IMR-90 (cell line): Measurements from ENCODE around the gene WDR27. TPM values are rescaled to one million over a fixed set of nuclear protein-coding genes. Genes with fewer than 3 reads are reported as not detected.

Source experiments
- ATAC-seq: fragments of 200-7000 bp; cut with Tn5 transposase; 2 replicates; pipeline ENCODE4 v1.9.1; 2020; ENCODE audit warnings: low read depth, mild to moderate bottlenecking, moderate library complexity
- BruUV-seq: library from RNA; stranded (reverse); fragments of 400-500 nt; replicated peaks from 2 replicates; lab custom pipeline; 2021; lab: Mats Ljungman, UMichigan
- CTCF ChIA-PET: fragments of 300-600 bp; formaldehyde crosslinking; extraction: SDS; loops from one replicate; lab custom pipeline; 2021; ENCODE audit warnings: antibody characterized with exemption; lab: Yijun Ruan, JAX
- POLR2A ChIA-PET: fragments of 300-600 bp; sonication (Branson Sonifier 250); formaldehyde crosslinking; loops from one replicate; lab custom pipeline; 2022; ENCODE audit warnings: antibody characterized with exemption; ENCODE audit not compliant: unreplicated experiment; lab: Charles Lee
- DNase-seq: peaks from one replicate; pipeline ENCODE4 v3.0.0; 2013
- H2AFZ ChIP-seq: replicated peaks from 2 replicates; pipeline ENCODE3; 2013; ENCODE audit warnings: low read length, mild to moderate bottlenecking; ENCODE audit not compliant: poor library complexity
- H2AK5ac ChIP-seq: 2 replicates; pipeline ENCODE4 v1.6.1; 2013; ENCODE audit warnings: low read depth, low read length, inconsistent platforms
- H2AK9ac ChIP-seq: replicated peaks from 2 replicates; pipeline ENCODE3; 2013; ENCODE audit warnings: mild to moderate bottlenecking, low read depth, low read length, moderate library complexity; ENCODE audit not compliant: poor library complexity
- H2BK120ac ChIP-seq: 2 replicates; pipeline ENCODE4 v1.6.1; 2013; ENCODE audit warnings: low read depth, low read length, inconsistent platforms
- H2BK15ac ChIP-seq: 3 replicates; pipeline ENCODE4 v1.6.1; 2013; ENCODE audit warnings: low read depth, low read length, inconsistent platforms
- H2BK20ac ChIP-seq: 2 replicates; pipeline ENCODE4 v1.6.1; 2013; ENCODE audit warnings: low read depth, mild to moderate bottlenecking, inconsistent platforms, low read length, moderate library complexity
- H2BK5ac ChIP-seq: 2 replicates; pipeline ENCODE4 v1.6.1; 2013; ENCODE audit warnings: mild to moderate bottlenecking, low read depth, low read length, inconsistent platforms; ENCODE audit not compliant: poor library complexity, severe bottlenecking
- H3K14ac ChIP-seq: replicated peaks from 2 replicates; pipeline ENCODE4 v1.6.1; 2013; ENCODE audit warnings: low read depth, low read length, inconsistent platforms
- H3K18ac ChIP-seq: 2 replicates; pipeline ENCODE4 v1.6.1; 2013; ENCODE audit warnings: low read depth, low read length, control low read depth
- H3K23ac ChIP-seq: 2 replicates; pipeline ENCODE4 v1.6.1; 2013; ENCODE audit warnings: low read depth, low read length, inconsistent platforms
- H3K27ac ChIP-seq: 2 replicates; pipeline ENCODE4 v1.5.1; 2013; ENCODE audit warnings: mild to moderate bottlenecking, control low read depth, low read length; ENCODE audit not compliant: insufficient read depth
- H3K27me3 ChIP-seq: 2 replicates; pipeline ENCODE4 v1.6.1; 2013; ENCODE audit warnings: low read length; ENCODE audit not compliant: control insufficient read depth, insufficient read depth
- H3K36me3 ChIP-seq: 2 replicates; pipeline ENCODE4 v1.6.1; 2013; ENCODE audit warnings: low read length, mixed read lengths; ENCODE audit not compliant: control insufficient read depth, insufficient read depth
- H3K4ac ChIP-seq: 2 replicates; pipeline ENCODE4 v1.6.1; 2013; ENCODE audit warnings: low read depth, low read length, inconsistent platforms
- H3K4me1 ChIP-seq: 2 replicates; pipeline ENCODE4 v1.6.1; 2013; ENCODE audit warnings: low read length, mixed read lengths; ENCODE audit not compliant: control insufficient read depth, insufficient read depth
- H3K4me2 ChIP-seq: 2 replicates; pipeline ENCODE4 v1.6.1; 2013; ENCODE audit warnings: low read depth, mild to moderate bottlenecking, control low read depth, low read length, moderate library complexity
- H3K4me3 ChIP-seq: 2 replicates; pipeline ENCODE4 v1.5.1; 2013; ENCODE audit warnings: low read depth, mild to moderate bottlenecking, control low read depth, low read length, moderate library complexity; ENCODE audit not compliant: insufficient read depth
- H3K56ac ChIP-seq: 2 replicates; pipeline ENCODE4 v1.6.1; 2013; ENCODE audit warnings: low read length, inconsistent platforms; ENCODE audit not compliant: insufficient read depth; ENCODE audit errors: extremely low read depth
- H3K79me1 ChIP-seq, 2 experiments: 2 replicates each; pipeline ENCODE4 v1.6.1; 2013; ENCODE audit warnings: low read length in 2 of 2, inconsistent platforms in 1 of 2, low read depth in 1 of 2
- H3K9ac ChIP-seq: 2 replicates; pipeline ENCODE4 v1.6.1; 2013; ENCODE audit warnings: low read depth, low read length, control low read depth
- H3K9me1 ChIP-seq: 2 replicates; pipeline ENCODE4 v1.6.1; 2013; ENCODE audit warnings: low read length, inconsistent platforms; ENCODE audit not compliant: insufficient read depth
- H3K9me3 ChIP-seq: 2 replicates; pipeline ENCODE4 v1.6.1; 2013; ENCODE audit warnings: low read length; ENCODE audit not compliant: control insufficient read depth, insufficient read depth
- H4K20me1 ChIP-seq: 2 replicates; pipeline ENCODE4 v1.6.1; 2013; ENCODE audit warnings: low read length, inconsistent platforms; ENCODE audit not compliant: insufficient read depth
- H4K5ac ChIP-seq: 2 replicates; pipeline ENCODE4 v1.6.1; 2013; ENCODE audit warnings: mild to moderate bottlenecking, low read depth, low read length, control low read depth
- H4K8ac ChIP-seq, 2 experiments: 2 replicates each; pipeline ENCODE4 v1.6.1; 2013; ENCODE audit warnings: low read depth in 2 of 2, low read length in 2 of 2, control low read depth in 1 of 2, inconsistent platforms in 1 of 2
- H4K91ac ChIP-seq: 2 replicates; pipeline ENCODE4 v1.6.1; 2013; ENCODE audit warnings: low read depth, low read length, inconsistent platforms; ENCODE audit not compliant: insufficient read depth
- BHLHE40 ChIP-seq: fragments of 150-350 bp; IDR thresholded peaks from 2 replicates; pipeline ENCODE4 v1.6.1; 2016; ENCODE audit warnings: mild to moderate bottlenecking, low read depth, low read length
- FOS ChIP-seq: fragments of 150-350 bp; IDR thresholded peaks from 2 replicates; pipeline ENCODE4 v1.6.1; 2016; ENCODE audit warnings: low read depth, low read length
- MAFK ChIP-seq: IDR thresholded peaks from 2 replicates; pipeline ENCODE4 v1.6.1; 2012; ENCODE audit warnings: low read depth, low read length, improper control_type of control experiment
- MAZ ChIP-seq: IDR thresholded peaks from 2 replicates; pipeline ENCODE4 v1.6.1; 2012; ENCODE audit warnings: low read depth, mild to moderate bottlenecking, low read length, improper control_type of control experiment, moderate library complexity, borderline replicate concordance
- NFE2L2 ChIP-seq: fragments of 150-350 bp; IDR thresholded peaks from 2 replicates; pipeline ENCODE4 v1.6.1; 2016; ENCODE audit warnings: low read depth, mild to moderate bottlenecking, low read length
- POLR2A ChIP-seq: IDR thresholded peaks from 2 replicates; pipeline ENCODE4 v1.6.1; 2012; ENCODE audit warnings: mild to moderate bottlenecking, low read depth, low read length
- RAD21 ChIP-seq: IDR thresholded peaks from 2 replicates; pipeline ENCODE4 v1.6.1; 2012; ENCODE audit warnings: low read length, improper control_type of control experiment
- RCOR1 ChIP-seq: IDR thresholded peaks from 2 replicates; pipeline ENCODE4 v1.6.1; 2012; ENCODE audit warnings: mild to moderate bottlenecking, low read length, improper control_type of control experiment; ENCODE audit not compliant: insufficient replicate concordance
- RFX5 ChIP-seq: IDR thresholded peaks from 2 replicates; pipeline ENCODE4 v1.8.0; 2012; ENCODE audit warnings: low read depth, mild to moderate bottlenecking, low read length, moderate library complexity
- SMC3 ChIP-seq: fragments of 150-350 bp; IDR thresholded peaks from 2 replicates; pipeline ENCODE4 v1.6.1; 2016; ENCODE audit warnings: low read depth, mild to moderate bottlenecking, antibody characterized with exemption, low read length, moderate library complexity
- USF2 ChIP-seq: fragments of 150-350 bp; IDR thresholded peaks from 2 replicates; pipeline ENCODE4 v1.6.1; 2017; ENCODE audit warnings: mild to moderate bottlenecking, antibody characterized with exemption, low read length, low read depth
- WGBS, 2 experiments: methylation state at CpG; one replicate each; pipeline versions ENCODE4 v1.1.5 to v1.1.7; 2013; ENCODE audit warnings: missing lambda C conversion rate in 2 of 2; ENCODE audit not compliant: insufficient read length in 1 of 2; ENCODE audit errors: extremely low coverage in 2 of 2; 5-methylcytosine and 5-hydroxymethylcytosine counted together
- dilution Hi-C: fragments of 300-500 bp; cut with HindIII; formaldehyde crosslinking; loops from one replicate; pipeline ENCODE4 v1.14.3; 2018; ENCODE audit warnings: low sequenced_read_pairs; ENCODE audit not compliant: unreplicated experiment
- in situ Hi-C: fragments of 300-500 bp; cut with MboI; formaldehyde crosslinking; loops from 3 replicates; pipeline ENCODE4 v1.14.3; 2019; ENCODE audit warnings: low sequenced_read_pairs, inconsistent platforms, mixed read lengths
- intact Hi-C: fragments of 100-400 bp; cut with micrococcal nuclease; formaldehyde crosslinking; loops from 2 replicates; pipeline ENCODE4 v1.10.0; 2022
- polyA plus RNA-seq, 3 experiments: library from polyadenylated mRNA; depleted of rRNA; stranded (reverse); fragments of >200 nt; gene quantifications; 2 replicates each; pipeline ENCODE4 v1.2.3, GENCODE V29; 2012; ENCODE audit warnings: low replicate concordance in 1 of 3
- total RNA-seq: library from RNA; depleted of rRNA; stranded (reverse); fragments of >200 nt; gene quantifications from 2 replicates; pipeline ENCODE4 v1.2.3, GENCODE V29; 2012
- TF ChIP-seq, protein P1 (sequence below): conservative IDR thresholded peaks from 2 replicates; pipeline ENCODE4 v1.5.1; 2012; ENCODE audit warnings: mild to moderate bottlenecking, low read depth, low read length, improper control_type of control experiment
- TF ChIP-seq, protein P2 (sequence below): fragments of 150-350 bp; IDR thresholded peaks from 2 replicates; pipeline ENCODE4 v1.6.1; 2016; ENCODE audit warnings: low read depth, mild to moderate bottlenecking, low read length, moderate library complexity, borderline replicate concordance

The WDR27 gene
- total and polyA plus RNA-seq, 2 of the 4 experiments (the other 2 are of a cell fraction): 7.0 to 18.5 TPM

GRCh38 chr6:169568314-169569087 lies 133.3 kb downstream of the WDR27 start (continued):
- no peak for TF ChIP-seq MAFK

- no peak overlapping the region for H2AFZ ChIP-seq
- no peak overlapping the region for H4K8ac ChIP-seq
- no TSS peak for BruUV-seq
- H4K5ac ChIP-seq: no peak overlapping the region
- no peaks in the 10 kb centered on the region for H3K27me3 ChIP-seq
- no peak overlapping the region for H2AK9ac ChIP-seq
- H3K36me3 ChIP-seq: no peaks in the 10 kb centered on the region
- ChIA-PET CTCF (no interaction called here), POLR2A (no interaction called here)
- H2BK120ac ChIP-seq: no peak overlapping the region
- 93% methylated on average over 5 of the region's 11 CpGs; no CpG with 5 or more reads in 1 of the 2 experiments for WGBS, 2 experiments
- no peak overlapping the region for H3K18ac ChIP-seq
- H3K23ac ChIP-seq: no peak overlapping the region
- no peak for ATAC-seq
- no peaks in the 10 kb centered on the region; the same call in 1 of the 2 replicates for H4K20me1 ChIP-seq
- H3K14ac ChIP-seq: no peak overlapping the region
- H3K4ac ChIP-seq: no peak overlapping the region
- H3K9me1 ChIP-seq: peaks cover 3% of the 10 kb centered on the region; the same call in 1 of the 2 replicates
- H3K4me2 ChIP-seq: no peak overlapping the region
- dilution Hi-C loops: no loop called here
- no peaks in the 10 kb centered on the region for H3K9me3 ChIP-seq
- H3K4me1 ChIP-seq: peaks cover 5% of the 10 kb centered on the region
- H3K56ac ChIP-seq: no peak overlapping the region
- no peak overlapping the region for H3K4me3 ChIP-seq
- H3K9ac ChIP-seq: no peak overlapping the region
- H2AK5ac ChIP-seq: no peak overlapping the region
- in situ Hi-C loops: no loop called here
- H2BK5ac ChIP-seq: no peak overlapping the region
- no peak overlapping the region for H2BK20ac ChIP-seq
- H4K91ac ChIP-seq: no peak overlapping the region
- intact Hi-C loops: no loop called here
- no peak overlapping the region for H3K27ac ChIP-seq
- no peak for DNase-seq
- H3K79me1 ChIP-seq: no peaks in the 10 kb centered on the region
- H2BK15ac ChIP-seq: no peak overlapping the region
- no peak for TF ChIP-seq POLR2A
- TF ChIP-seq, protein P1, sequence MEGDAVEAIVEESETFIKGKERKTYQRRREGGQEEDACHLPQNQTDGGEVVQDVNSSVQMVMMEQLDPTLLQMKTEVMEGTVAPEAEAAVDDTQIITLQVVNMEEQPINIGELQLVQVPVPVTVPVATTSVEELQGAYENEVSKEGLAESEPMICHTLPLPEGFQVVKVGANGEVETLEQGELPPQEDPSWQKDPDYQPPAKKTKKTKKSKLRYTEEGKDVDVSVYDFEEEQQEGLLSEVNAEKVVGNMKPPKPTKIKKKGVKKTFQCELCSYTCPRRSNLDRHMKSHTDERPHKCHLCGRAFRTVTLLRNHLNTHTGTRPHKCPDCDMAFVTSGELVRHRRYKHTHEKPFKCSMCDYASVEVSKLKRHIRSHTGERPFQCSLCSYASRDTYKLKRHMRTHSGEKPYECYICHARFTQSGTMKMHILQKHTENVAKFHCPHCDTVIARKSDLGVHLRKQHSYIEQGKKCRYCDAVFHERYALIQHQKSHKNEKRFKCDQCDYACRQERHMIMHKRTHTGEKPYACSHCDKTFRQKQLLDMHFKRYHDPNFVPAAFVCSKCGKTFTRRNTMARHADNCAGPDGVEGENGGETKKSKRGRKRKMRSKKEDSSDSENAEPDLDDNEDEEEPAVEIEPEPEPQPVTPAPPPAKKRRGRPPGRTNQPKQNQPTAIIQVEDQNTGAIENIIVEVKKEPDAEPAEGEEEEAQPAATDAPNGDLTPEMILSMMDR: no peak
- no peak for TF ChIP-seq RCOR1
- no peak for TF ChIP-seq MAZ
- no peak for TF ChIP-seq RFX5
- TF ChIP-seq SMC3: no peak
- TF ChIP-seq, protein P2, sequence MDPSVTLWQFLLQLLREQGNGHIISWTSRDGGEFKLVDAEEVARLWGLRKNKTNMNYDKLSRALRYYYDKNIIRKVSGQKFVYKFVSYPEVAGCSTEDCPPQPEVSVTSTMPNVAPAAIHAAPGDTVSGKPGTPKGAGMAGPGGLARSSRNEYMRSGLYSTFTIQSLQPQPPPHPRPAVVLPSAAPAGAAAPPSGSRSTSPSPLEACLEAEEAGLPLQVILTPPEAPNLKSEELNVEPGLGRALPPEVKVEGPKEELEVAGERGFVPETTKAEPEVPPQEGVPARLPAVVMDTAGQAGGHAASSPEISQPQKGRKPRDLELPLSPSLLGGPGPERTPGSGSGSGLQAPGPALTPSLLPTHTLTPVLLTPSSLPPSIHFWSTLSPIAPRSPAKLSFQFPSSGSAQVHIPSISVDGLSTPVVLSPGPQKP: no peak
- TF ChIP-seq FOS: no peak
- no peak for TF ChIP-seq BHLHE40
- TF ChIP-seq USF2: no peak
- no peak for TF ChIP-seq RAD21
- no peak for TF ChIP-seq NFE2L2
Measured at GRCh38 chr6:169567819-169568218, 134.0 kb downstream of the WDR27 start.
